AG09319 (cell line): ENCODE results near the gene SLC7A7.
"Not testable (repeated sequence)": the region's sequence is repeated elsewhere in the genome, so short reads cannot be mapped to it uniquely, and the experiment has no call there.

Experiments
- DNase-seq: peaks from one replicate; pipeline ENCODE4 v3.0.0-alpha.2; 2010; ENCODE audit warnings: low read depth; ENCODE audit errors: extremely low read depth
- CTCF ChIP-seq: IDR thresholded peaks from 2 replicates; pipeline ENCODE4 v1.5.1; 2011; ENCODE audit warnings: low read depth, mild to moderate bottlenecking, inconsistent platforms, low read length, moderate library complexity

The SLC7A7 gene

DNA sequence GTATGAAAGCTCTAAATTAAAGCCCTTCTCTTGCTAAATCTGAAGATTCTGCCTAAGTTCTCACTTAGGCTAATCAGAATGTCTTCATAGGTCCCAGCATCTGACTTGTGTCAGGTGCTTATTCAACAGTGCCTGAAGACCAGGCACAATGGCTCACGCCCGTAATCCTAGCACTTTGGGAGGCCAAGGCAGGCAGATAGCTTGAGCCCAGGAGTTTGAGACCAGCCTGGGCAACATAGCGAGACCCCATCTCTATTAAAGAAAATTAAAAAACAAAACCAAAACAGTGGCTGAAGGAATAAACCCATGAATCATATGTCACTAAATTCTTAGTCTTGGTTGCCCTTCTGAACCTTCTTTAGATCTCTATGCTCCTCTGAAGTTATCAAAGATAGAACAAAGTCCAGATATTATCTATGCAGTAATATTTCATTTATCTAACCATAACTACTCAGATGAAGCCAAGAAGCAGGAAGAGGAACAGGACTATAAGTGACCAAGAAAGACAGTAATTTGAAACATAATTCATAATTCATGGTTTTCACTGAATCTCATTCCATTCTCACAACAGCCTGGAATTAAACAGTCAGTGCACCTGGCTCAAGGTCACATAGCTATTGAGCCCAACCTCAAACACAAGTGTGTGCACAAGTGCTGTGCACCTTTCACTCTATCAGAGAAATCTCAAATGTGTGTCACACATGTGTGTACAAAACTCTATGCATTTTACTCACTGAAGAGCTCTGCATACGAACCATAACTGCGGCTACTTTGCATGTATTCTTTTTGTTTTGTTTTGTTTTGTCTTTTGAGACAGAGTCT is 6.6 kb downstream of the SLC7A7 start:
- no peak for DNase-seq
- no peak for TF ChIP-seq CTCF

GRCh38 chr14:22807432-22808087 is 7.7 kb downstream of the SLC7A7 start:
- no peak for DNase-seq
- no peak for TF ChIP-seq CTCF

- not testable (repeated sequence) for DNase-seq
Observed at GRCh38 chr14:22805235-22805634, 10.0 kb downstream of the SLC7A7 start.

- TF ChIP-seq CTCF = no peak
- DNase-seq = no peak
Observed at GRCh38 chr14:22803687-22803974, 11.6 kb downstream of the SLC7A7 start.

DNA sequence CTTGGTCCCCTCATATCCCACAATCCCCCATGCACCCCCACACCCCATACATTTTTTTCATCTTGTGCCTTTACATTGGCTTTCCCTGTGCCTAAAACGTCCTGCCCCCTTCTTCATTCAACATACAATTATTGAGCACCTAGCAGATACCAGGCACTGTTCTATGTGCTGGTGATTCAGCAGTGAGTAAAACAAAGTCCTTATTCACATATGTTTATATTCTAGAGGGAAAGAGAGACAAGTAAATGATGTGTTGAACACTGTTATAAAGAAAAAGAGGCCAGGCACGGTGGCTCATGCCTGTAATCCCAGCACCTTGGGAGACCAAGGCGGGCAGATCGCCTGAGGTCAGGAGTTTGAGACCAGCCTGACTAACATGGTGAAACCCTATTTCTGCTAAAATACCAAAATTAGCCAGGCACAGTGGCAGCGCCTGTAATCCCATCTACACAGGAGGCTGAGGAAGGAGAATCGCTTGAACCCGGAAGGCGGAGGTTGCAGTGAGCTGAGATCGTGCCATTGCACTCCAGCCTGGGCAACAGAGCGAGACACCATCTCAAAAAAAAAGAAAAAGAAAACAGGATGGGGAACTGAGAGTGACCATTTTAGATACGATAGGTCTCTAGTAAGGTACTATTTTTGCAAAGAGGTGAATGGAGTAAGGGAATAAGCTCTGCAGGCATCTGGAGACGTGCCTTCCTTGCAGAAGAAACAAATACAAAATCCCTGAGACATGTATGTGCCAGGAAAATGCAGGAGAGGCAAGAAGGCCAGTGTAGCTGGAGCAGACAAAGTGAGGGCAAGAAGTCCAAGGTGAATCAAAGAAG is 12.2 kb downstream of the SLC7A7 start:
- TF ChIP-seq CTCF = no peak

GRCh38 chr14:22801716-22802115 is 13.5 kb downstream of the SLC7A7 start:
- DNase-seq = no peak
- TF ChIP-seq CTCF = no peak

More for the DNA sequence above, 12.2 kb downstream of the SLC7A7 start:
- DNase-seq = no peak

GRCh38 chr14:22800346-22800745 is 14.9 kb downstream of the SLC7A7 start:
- no peak for DNase-seq
- TF ChIP-seq CTCF = no peak
